Astrocyte of the hippocampus (primary cell): ENCODE results near the gene CLHC1.
"Not testable (repeated sequence)": the region's sequence is repeated elsewhere in the genome, so short reads cannot be mapped to it uniquely, and the experiment has no call there.

Experiments
- DNase-seq: peaks from one replicate; pipeline ENCODE4 v3.0.0; 2011; ENCODE audit warnings: low read depth, low spot score

CLHC1 gene

DNA sequence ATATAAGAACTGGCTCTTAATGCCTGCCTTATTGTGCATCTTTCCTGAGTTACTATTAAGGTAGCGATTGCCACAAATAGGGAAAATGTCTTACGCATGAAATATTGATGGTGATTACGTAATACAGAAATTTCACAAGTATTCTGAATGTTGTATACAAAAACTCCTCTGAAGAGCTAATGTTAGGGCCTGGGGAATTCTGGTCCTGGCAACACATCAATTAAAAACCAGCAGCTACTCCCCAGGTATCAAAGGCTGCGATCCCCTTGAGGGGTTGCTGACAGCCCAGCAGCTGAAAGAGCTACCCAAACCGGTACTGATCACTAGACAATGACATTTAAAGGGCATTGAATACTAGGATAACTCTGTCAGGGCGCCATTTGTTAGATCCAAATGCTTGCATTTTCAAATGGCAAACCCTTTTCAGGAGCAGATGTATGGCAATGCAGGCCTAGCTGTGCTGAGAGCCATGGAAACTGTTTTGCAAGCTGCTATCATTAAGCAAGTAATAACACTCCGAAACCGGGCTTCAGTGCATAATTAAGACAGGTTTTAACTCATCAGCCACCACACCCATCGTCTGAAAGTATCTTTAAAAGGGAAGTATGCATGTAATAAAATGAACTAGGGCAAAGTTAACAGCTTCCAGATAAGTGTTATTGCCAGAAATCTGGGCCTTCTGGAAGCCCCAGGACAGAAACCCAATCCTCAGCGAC, 78.4 kb downstream of the CLHC1 start:
- DNase-seq = no peak

- no peak for DNase-seq
Measured at GRCh38 chr2:55152475-55153412, 79.3 kb downstream of the CLHC1 start.

GRCh38 chr2:55151733-55152433, 80.2 kb downstream of the CLHC1 start:
- no peak for DNase-seq

DNA sequence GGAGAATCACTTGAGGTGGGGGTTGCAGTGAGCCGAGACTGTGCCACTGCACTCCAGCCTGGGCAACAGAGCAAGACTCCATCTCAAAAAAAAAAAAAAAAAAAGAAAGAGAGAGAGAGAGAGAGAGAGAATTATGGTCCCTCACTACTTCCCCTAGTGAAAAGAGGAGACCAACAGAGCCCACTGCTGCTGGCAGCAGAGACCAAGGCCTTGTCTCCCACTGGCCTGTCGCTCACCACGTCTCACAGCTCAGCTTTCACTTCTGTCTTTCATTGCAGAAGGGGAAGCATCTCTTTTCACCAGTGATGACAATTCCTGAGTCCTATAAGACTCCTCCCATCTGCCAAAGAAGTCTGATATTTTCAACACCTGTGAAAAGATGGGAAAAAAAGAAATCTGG, 81.3 kb downstream of the CLHC1 start:
- no peak for DNase-seq

DNA sequence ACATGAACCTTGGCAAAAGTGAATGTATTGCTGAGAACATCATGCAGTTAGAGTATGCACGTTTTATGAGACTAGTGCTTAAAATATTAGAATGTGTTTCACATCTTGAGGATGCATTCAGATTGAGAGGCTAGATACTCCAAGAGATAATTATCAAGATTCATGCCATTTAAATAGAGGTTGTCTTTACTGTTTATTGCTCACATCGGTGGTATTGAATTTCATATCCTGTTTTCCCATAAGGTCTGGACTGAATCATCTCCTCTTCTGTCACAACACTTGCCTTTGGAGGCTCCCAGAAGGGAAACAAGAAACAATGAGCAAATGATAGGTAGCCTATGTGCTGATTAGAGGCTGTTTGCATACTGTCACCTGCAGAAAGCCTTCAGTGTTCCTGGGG, 83.8 kb downstream of the CLHC1 start:
- DNase-seq = no peak

GRCh38 chr2:55147531-55147930, 84.6 kb downstream of the CLHC1 start:
- DNase-seq = no peak

- no peak for DNase-seq
Measured at GRCh38 chr2:55147041-55147440, 85.1 kb downstream of the CLHC1 start.

DNA sequence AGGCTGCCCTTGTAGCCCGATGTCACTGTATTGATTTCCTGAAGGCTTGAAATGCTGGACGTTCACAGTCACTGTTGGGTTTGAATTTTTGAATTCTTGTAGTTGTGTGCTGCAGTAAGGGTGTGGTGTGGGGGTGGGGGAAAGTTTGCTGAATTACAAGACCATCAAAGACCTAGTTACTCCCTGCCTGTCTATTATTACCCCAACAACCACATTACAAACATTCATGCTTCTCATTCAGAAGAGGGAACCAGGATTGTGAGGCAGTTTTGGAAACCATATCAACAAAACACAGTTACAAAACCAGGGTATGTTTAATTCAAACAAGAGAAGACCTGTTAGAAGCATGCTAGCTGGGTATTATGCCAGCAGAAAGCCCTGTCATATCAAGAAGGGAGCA, 85.8 kb downstream of the CLHC1 start:
- DNase-seq = no peak

- peak; percentile 59 for DNase-seq
Measured at GRCh38 chr2:55144922-55145820, 86.9 kb downstream of the CLHC1 start.

- DNase-seq = not testable (repeated sequence)
Measured at GRCh38 chr2:55143706-55144105, 88.4 kb downstream of the CLHC1 start.

- no peak for DNase-seq
Measured at GRCh38 chr2:55142518-55142917, 89.6 kb downstream of the CLHC1 start.

DNA sequence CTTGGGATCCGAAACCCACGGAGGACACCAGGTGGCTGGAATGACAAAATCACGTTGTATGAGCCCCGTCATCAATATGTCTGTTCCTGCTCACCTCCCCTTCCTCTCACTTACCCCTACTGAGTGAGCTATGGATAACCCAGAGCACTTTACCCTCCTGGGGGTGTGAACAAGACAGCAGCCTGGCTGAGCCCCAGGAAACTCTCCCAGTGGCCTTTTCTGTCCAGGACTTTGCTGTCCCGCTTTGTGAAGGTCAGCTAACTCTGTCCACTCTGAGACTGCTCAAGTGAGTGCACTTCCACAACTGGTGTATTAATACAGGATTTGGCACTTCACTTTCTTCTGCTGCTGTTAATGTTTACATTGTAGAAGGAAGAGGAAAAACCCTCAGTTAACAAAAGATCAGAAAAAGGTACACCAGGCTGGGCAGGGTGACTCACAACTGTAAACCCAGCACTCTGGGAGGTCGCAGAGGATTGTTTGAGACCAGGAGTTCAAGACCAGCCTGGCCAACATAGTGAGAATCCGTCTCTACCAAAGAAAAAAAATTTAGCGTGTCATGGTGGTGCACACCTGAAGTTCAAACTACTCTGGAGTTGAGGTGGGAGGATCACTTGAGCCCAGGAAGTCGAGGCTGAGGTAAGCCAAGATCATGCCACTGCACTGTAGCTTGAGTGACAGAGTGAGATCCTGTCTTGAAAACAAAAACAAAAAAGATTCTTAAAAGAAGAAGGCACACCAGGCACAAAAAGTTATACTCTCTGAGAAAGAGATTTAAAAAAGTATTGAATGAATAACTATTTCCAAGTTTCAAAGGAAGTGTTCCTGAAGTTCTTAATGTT, 90.3 kb downstream of the CLHC1 start:
- no peak for DNase-seq

DNA sequence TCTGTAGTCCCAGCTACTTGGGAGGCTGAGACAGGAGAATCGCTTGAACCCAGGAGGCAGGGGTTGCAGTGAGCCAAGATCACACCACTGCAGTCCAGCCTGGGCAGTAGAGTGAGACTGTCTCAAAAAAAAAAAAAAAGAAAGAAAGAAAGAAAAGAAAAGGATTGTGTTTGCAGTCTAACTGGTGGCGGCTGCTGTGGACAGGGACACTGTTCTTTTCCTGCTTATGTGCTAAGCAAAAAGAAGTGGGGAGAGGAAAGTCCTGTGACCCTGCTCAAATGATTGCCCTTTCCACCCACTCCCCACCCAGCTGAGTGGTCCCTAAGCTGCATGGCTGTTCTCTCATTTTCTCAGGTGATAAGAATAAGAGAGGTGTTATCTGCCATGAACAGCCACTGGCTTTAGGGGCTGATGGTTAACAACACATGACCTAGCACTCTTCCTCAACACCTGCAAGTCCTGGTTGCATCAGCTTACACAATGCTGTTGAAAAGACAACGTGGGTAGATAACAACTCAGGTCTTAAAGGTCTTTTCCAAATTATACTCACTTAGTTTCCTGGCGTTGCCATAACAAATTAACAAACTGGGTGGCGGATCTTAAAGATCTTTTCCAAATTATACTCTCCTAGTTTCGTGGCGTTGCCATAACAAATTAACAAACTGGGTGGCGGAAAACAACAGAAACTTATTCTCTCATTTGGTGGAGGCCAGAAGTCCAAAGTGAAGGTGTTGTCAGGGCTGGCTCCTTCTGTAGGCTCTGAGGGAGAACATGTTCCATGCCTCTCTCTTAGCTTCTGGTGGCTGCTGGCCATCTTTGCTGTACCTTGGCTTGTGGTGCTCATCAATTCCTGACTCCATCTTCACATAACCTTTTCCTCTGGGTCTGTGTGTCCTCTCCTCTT, 91.5 kb downstream of the CLHC1 start:
- DNase-seq = no peak

- no peak for DNase-seq
Measured at GRCh38 chr2:55139305-55139704, 92.8 kb downstream of the CLHC1 start.

GRCh38 chr2:55138882-55139229, 93.2 kb downstream of the CLHC1 start:
- no peak for DNase-seq

DNA sequence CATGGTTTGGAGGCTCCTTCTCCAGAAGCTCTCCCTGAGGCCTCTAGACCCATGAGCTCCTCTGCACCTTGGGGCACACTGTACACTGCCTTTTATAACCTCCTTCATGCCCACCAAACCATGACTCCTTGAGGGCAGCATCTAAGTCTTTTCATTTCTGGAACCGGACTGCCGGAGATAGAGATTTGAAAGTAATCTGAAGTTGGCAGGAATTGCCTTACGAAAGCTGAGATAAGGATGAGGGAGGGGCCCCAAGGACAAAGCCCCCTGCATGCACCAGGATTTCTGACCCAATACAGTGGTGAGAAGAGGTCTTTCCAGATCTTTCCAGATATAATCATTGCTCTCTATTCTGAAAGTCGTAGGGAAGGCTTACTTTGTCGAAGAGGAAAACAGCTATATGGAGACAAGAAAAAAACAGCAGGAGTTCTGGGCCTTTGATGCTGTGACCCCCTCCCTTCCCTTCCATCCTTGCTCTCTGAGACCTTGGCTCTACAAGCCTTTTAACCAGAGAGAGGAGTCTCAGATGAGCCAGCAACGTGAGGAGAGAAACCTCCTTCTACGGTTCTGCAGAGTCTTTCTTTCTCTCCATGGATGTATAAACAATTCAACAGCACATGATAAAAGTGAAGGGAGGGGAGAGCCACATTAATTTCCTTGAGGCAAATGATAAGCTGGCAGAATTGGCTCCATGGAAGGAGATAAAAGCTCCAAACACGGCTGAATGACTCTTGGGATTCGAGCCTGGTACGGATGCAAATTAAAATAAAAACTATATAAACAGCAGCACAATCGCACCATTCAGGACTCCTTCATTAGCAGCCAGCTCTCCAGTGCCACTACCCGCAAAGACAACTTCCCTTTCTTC, 93.8 kb downstream of the CLHC1 start:
- DNase-seq = peak; percentile 56

- no peak for DNase-seq
Measured at GRCh38 chr2:55137024-55137958, 94.8 kb downstream of the CLHC1 start.
